Gastrocnemius medialis (tissue), 4 donors: Measurements from ENCODE around the gene CFAP46.

ENCODE experiments used
- CTCF ChIP-seq, 5 experiments: fragments of 450-650 bp in 3 of 5; fragments of 200-600 bp in 2 of 5; sonication (generic) in 2 of 5; IDR thresholded peaks in 4 of 5; conservative IDR thresholded peaks in 1 of 5; 1 replicate in 4 of 5; 2 replicates in 1 of 5; pipeline ENCODE4 v1.5.1; 2016 to 2019; ENCODE audit warnings: antibody characterized with exemption in 5 of 5, mild to moderate bottlenecking in 3 of 5, moderate library complexity in 3 of 5
- POLR2A ChIP-seq, 2 donors: fragments of 450-650 bp; IDR thresholded peaks; one replicate each; pipeline ENCODE4 v1.6.1; 2017; ENCODE audit warnings: antibody characterized with exemption in 2 of 2, mild to moderate bottlenecking in 2 of 2, moderate library complexity in 2 of 2

- TF ChIP-seq CTCF (IDR thresholded peaks at IDR 0.05 in 4 of 5, conservative IDR thresholded peaks at IDR 0.05 in 1 of 5), result no peak
- TF ChIP-seq POLR2A (IDR thresholded peaks at IDR 0.05), result no peak
These were observed 14.5 kb downstream of the CFAP46 start for GRCh38 chr10:132927824-132928223.
